Spinal cord (tissue), 10 donors: ENCODE measurements around the gene GDPD2. TPM values are rescaled to one million over a fixed set of nuclear protein-coding genes. Genes with fewer than 3 reads are reported as not detected.

Experiments
- DNase-seq, 6 donors: peaks; one replicate each; pipeline versions ENCODE4 v3.0.0 to v3.0.0-alpha.2; 2013 to 2015; ENCODE audit warnings: low spot score in 6 of 6, low read depth in 4 of 6
- H3K27ac ChIP-seq: one replicate; pipeline ENCODE4 v1.5.1; 2013; ENCODE audit warnings: low read depth, low read length, control low read depth
- H3K27me3 ChIP-seq: one replicate; pipeline ENCODE4 v1.6.1; 2013; ENCODE audit warnings: low read length; ENCODE audit not compliant: control insufficient read depth, insufficient read depth
- H3K36me3 ChIP-seq: one replicate; pipeline ENCODE4 v1.6.1; 2013; ENCODE audit warnings: low read length; ENCODE audit not compliant: control insufficient read depth, insufficient read depth
- H3K4me1 ChIP-seq: one replicate; pipeline ENCODE4 v1.6.1; 2013; ENCODE audit warnings: low read length; ENCODE audit not compliant: control insufficient read depth, insufficient read depth
- H3K4me3 ChIP-seq: one replicate; pipeline ENCODE4 v1.5.1; 2013; ENCODE audit warnings: low read depth, low read length, control low read depth
- H3K9me3 ChIP-seq: one replicate; pipeline ENCODE4 v1.6.1; 2013; ENCODE audit warnings: low read length; ENCODE audit not compliant: control insufficient read depth, insufficient read depth
- WGBS: methylation state at CpG from one replicate; pipeline ENCODE4 v1.1.5; 2013; ENCODE audit warnings: missing lambda C conversion rate; ENCODE audit not compliant: insufficient coverage; 5-methylcytosine and 5-hydroxymethylcytosine counted together
- polyA plus RNA-seq, 2 donors: library from polyadenylated mRNA; unstranded; fragments of 120-200 nt; gene quantifications; one replicate each; pipeline ENCODE4 v1.2.1, GENCODE V29; 2013; ENCODE audit not compliant: insufficient read length in 2 of 2
- small RNA-seq: library from RNA; depleted of rRNA; stranded (forward); fragments of <200 nt; gene quantifications from one replicate; pipeline ENCODE3, GENCODE V24; 2014; ENCODE audit warnings: low replicate concordance
- total RNA-seq, 2 donors: library from RNA; depleted of rRNA in 1 of 2; stranded (reverse); fragments of 120-200 nt in 1 of 2; fragments of >200 nt in 1 of 2; gene quantifications; one replicate each; pipeline versions ENCODE4 v1.2.3 to v1.2.4, GENCODE V29; 2013 to 2014
- donor health status: healthy.

The GDPD2 gene
- total and polyA plus RNA-seq, 4 donors, result 6.5 to 45.3 (median 22.3) TPM

GRCh38 chrX:70479922-70480659, 57.0 kb downstream of the GDPD2 start:
- Histone ChIP-seq H3K27me3 (no peaks in the 10 kb centered on the region), H3K36me3 (no peaks in the 10 kb centered on the region), H3K27ac (no peak overlapping the region), H3K4me1 (peaks cover 4% of the 10 kb centered on the region), H3K4me3 (no peak overlapping the region), H3K9me3 (no peaks in the 10 kb centered on the region)
- DNase-seq, result no peak
- WGBS, result 33% methylated on average over 2 of the region's 6 CpGs

GRCh38 chrX:70480660-70481018, 57.5 kb downstream of the GDPD2 start:
- H3K27me3 ChIP-seq, result no peaks in the 10 kb centered on the region
- no peak overlapping the region for H3K27ac ChIP-seq
- WGBS, result 75% methylated on average over 6 of the region's 9 CpGs
- no peaks in the 10 kb centered on the region for H3K9me3 ChIP-seq
- DNase-seq, result no peak
- no peak overlapping the region for H3K4me3 ChIP-seq
- H3K4me1 ChIP-seq, result peaks cover 4% of the 10 kb centered on the region
- no peaks in the 10 kb centered on the region for H3K36me3 ChIP-seq

GRCh38 chrX:70481471-70482270, 58.6 kb downstream of the GDPD2 start:
- 72% methylated on average over 4 of the region's 8 CpGs for WGBS

GRCh38 chrX:70482300-70482699, 59.2 kb downstream of the GDPD2 start:
- WGBS, result 100% methylated on average over 1 of the region's 2 CpGs
- DNase-seq, result no peak
- Histone ChIP-seq H3K27ac (no peak overlapping the region), H3K9me3 (no peaks in the 10 kb centered on the region), H3K27me3 (no peaks in the 10 kb centered on the region), H3K36me3 (no peaks in the 10 kb centered on the region), H3K4me1 (peaks cover 1% of the 10 kb centered on the region), H3K4me3 (no peak overlapping the region)

More at GRCh38 chrX:70481471-70482270, 58.6 kb downstream of the GDPD2 start:
- Histone ChIP-seq H3K36me3 (no peaks in the 10 kb centered on the region), H3K9me3 (no peaks in the 10 kb centered on the region), H3K4me1 (peaks cover 4% of the 10 kb centered on the region), H3K27ac (no peak overlapping the region), H3K27me3 (no peaks in the 10 kb centered on the region), H3K4me3 (no peak overlapping the region)
- no peak for DNase-seq

Small RNA genes within 50 kb of the gene (small RNA-seq; reads per million reads assigned to genes)
- gene RNU4-81P (not detected), gene RNY4P23 (3.9 reads per million, percentile 94 among the genes with 10 or more reads in this experiment)

Other genes starting within 250 kb of the GDPD2 start
- gene DGAT2L6, start 245.8 kb upstream of the GDPD2 start, total RNA-seq, result not detected
- not detected for gene DGAT2L6, start 245.8 kb upstream of the GDPD2 start, polyA plus RNA-seq
- not detected for gene AWAT1, start 188.7 kb upstream of the GDPD2 start, total RNA-seq
- not detected for gene AWAT1, start 188.7 kb upstream of the GDPD2 start, polyA plus RNA-seq
- under 1 TPM; 0.06 to 0.30 TPM for gene P2RY4, start 163.1 kb upstream of the GDPD2 start, total RNA-seq
- under 1 TPM; 0.16 to 0.17 TPM for gene P2RY4, start 163.1 kb upstream of the GDPD2 start, polyA plus RNA-seq
- gene ARR3, start 155.0 kb upstream of the GDPD2 start, total RNA-seq, result not detected
- gene ARR3, start 155.0 kb upstream of the GDPD2 start, polyA plus RNA-seq, result under 1 TPM in 1 of 2 donors, not detected in 1; 0.45 TPM
- gene RAB41, start 141.1 kb upstream of the GDPD2 start, total RNA-seq, result not detected
- 1 to 10 TPM; 1.9 to 2.2 TPM for gene RAB41, start 141.1 kb upstream of the GDPD2 start, polyA plus RNA-seq
- gene PDZD11, start 133.4 kb upstream of the GDPD2 start, total RNA-seq, result 10 to 100 TPM; 44.9 to 55.8 TPM
- 10 to 100 TPM; 71.5 to 82.2 TPM for gene PDZD11, start 133.4 kb upstream of the GDPD2 start, polyA plus RNA-seq
- 1 to 10 TPM; 6.3 to 8.8 TPM for gene KIF4A, start 133.2 kb upstream of the GDPD2 start, total RNA-seq
- 1 to 10 TPM; 9.4 to 9.6 TPM for gene KIF4A, start 133.2 kb upstream of the GDPD2 start, polyA plus RNA-seq
- 10 to 100 TPM; 27.3 to 40.5 TPM for gene DLG3, start 21.5 kb downstream of the GDPD2 start, total RNA-seq
- 10 to 100 TPM; 47.9 to 50.1 TPM for gene DLG3, start 21.5 kb downstream of the GDPD2 start, polyA plus RNA-seq